ENCODE data around the gene IMPA2.

DNA sequence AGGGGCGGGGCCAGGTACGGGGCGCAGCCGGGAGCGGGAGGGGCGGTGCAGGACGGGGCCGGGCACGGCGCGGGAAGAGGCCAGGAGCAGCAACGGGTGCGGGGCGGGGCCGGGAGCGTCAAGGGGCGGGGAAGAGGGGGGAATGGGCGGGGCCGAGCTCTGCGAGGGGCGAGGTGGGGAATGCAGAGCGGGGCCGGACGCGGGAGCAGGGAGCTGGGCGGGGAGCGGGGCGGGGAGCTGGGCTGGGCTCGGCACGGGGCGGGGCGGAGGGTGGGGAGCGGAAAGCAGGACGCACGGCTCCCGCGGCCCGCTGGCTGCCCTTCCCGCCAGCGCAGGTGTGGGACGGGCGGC is at the start of gene IMPA2:
- TF ChIP-seq POLR2A (IDR thresholded peaks at IDR 0.05; ENCODE audit: low read length) (no peak), GATA1 (IDR thresholded peaks at IDR 0.05; ENCODE audit: low read depth, low read length) (no peak)
